NCI-H460 (cell line): Measurements from ENCODE around the gene TSPAN18. TPM values are rescaled to one million over a fixed set of nuclear protein-coding genes. Genes with fewer than 3 reads are reported as not detected.

ENCODE experiments used
- DNase-seq: peaks from one replicate; pipeline ENCODE4 v3.0.0-alpha.2; 2016; ENCODE audit warnings: low read depth; ENCODE audit errors: extremely low read depth
- total RNA-seq: library from RNA; depleted of rRNA; stranded (reverse); fragments of >200 nt; shearing (Covaris generic); gene quantifications from 2 replicates; pipeline ENCODE4 v1.2.3, GENCODE V29; 2014

Gene TSPAN18
- total RNA-seq, 1 experiment from 2014 or later, result not detected

GRCh38 chr11:44736791-44737190 is 10.0 kb downstream of the TSPAN18 start:
- DNase-seq, result no peak

GRCh38 chr11:44737245-44738085 is 10.7 kb downstream of the TSPAN18 start:
- DNase-seq, result no peak

GRCh38 chr11:44738791-44739190 is 12.0 kb downstream of the TSPAN18 start:
- DNase-seq, result no peak

- DNase-seq, result no peak
These were observed 14.2 kb downstream of the TSPAN18 start for GRCh38 chr11:44740967-44741366.

GRCh38 chr11:44741976-44742375 is 15.2 kb downstream of the TSPAN18 start:
- no peak for DNase-seq

- DNase-seq, result no peak
These were observed 15.9 kb downstream of the TSPAN18 start for GRCh38 chr11:44742508-44743246.

- no peak for DNase-seq
These were observed 16.6 kb downstream of the TSPAN18 start for GRCh38 chr11:44743326-44743725.

GRCh38 chr11:44743959-44744557 is 17.3 kb downstream of the TSPAN18 start:
- DNase-seq, result no peak

GRCh38 chr11:44746894-44747293 is 20.1 kb downstream of the TSPAN18 start:
- no peak for DNase-seq

GRCh38 chr11:44747316-44747715 is 20.6 kb downstream of the TSPAN18 start:
- DNase-seq, result no peak

GRCh38 chr11:44747836-44748235 is 21.1 kb downstream of the TSPAN18 start:
- DNase-seq, result no peak

GRCh38 chr11:44748606-44749005 is 21.8 kb downstream of the TSPAN18 start:
- DNase-seq, result no peak

GRCh38 chr11:44749189-44749588 is 22.4 kb downstream of the TSPAN18 start:
- no peak for DNase-seq

- DNase-seq, result no peak
These were observed 24.0 kb downstream of the TSPAN18 start for GRCh38 chr11:44750551-44751465.

- DNase-seq, result no peak
These were observed 25.5 kb downstream of the TSPAN18 start for GRCh38 chr11:44752300-44752699.

- DNase-seq, result no peak
These were observed 26.0 kb downstream of the TSPAN18 start for GRCh38 chr11:44752713-44753112.

GRCh38 chr11:44753961-44754645 is 27.3 kb downstream of the TSPAN18 start:
- no peak for DNase-seq

GRCh38 chr11:44754876-44755555 is 28.3 kb downstream of the TSPAN18 start:
- DNase-seq, result no peak
